SJCRH30 (cell line): ENCODE results near the gene DDX6. TPM values are rescaled to one million over a fixed set of nuclear protein-coding genes. Genes with fewer than 3 reads are reported as not detected.
A peak's percentile ranks its signal among the peaks of the same experiment; 100 is the strongest.
"Not testable (repeated sequence)": the region's sequence is repeated elsewhere in the genome, so short reads cannot be mapped to it uniquely, and the experiment has no call there.

Experiments
- DNase-seq, 2 experiments: peaks; one replicate each; pipeline ENCODE4 v3.0.0-alpha.2; 2015 to 2020
- H3K27ac ChIP-seq: fragments of 250-450 bp; sonication (Bioruptor Pico); 2 replicates; pipeline ENCODE4 v1.5.1; 2020; ENCODE audit warnings: mild to moderate bottlenecking, moderate library complexity
- H3K27me3 ChIP-seq: fragments of 250-450 bp; sonication (Bioruptor Pico); 2 replicates; pipeline ENCODE4 v1.5.1; 2020; ENCODE audit warnings: mild to moderate bottlenecking, moderate library complexity
- H3K36me3 ChIP-seq: fragments of 250-450 bp; sonication (Bioruptor Pico); 2 replicates; pipeline ENCODE4 v1.5.1; 2020; ENCODE audit warnings: mild to moderate bottlenecking, moderate library complexity
- H3K4me1 ChIP-seq: fragments of 250-450 bp; sonication (Bioruptor Pico); 2 replicates; pipeline ENCODE4 v1.5.1; 2020; ENCODE audit warnings: mild to moderate bottlenecking, moderate library complexity
- H3K4me3 ChIP-seq: fragments of 250-450 bp; sonication (Bioruptor Pico); 2 replicates; pipeline ENCODE4 v1.5.1; 2020; ENCODE audit warnings: mild to moderate bottlenecking, moderate library complexity
- H3K9me3 ChIP-seq: fragments of 250-450 bp; sonication (Bioruptor Pico); replicated peaks from 2 replicates; pipeline ENCODE4 v1.5.1; 2020; ENCODE audit warnings: mild to moderate bottlenecking, moderate library complexity
- total RNA-seq: library from RNA; depleted of rRNA; stranded (reverse); fragments of >200 nt; shearing (Covaris generic); gene quantifications from 2 replicates; pipeline ENCODE4 v1.2.3, GENCODE V29; 2014

Gene DDX6
- total RNA-seq, 1 experiment from 2014 or later, result 81.7 TPM

- no peaks in the 10 kb centered on the region for H3K27me3 ChIP-seq
- no peak overlapping the region for H3K4me3 ChIP-seq
- no peaks in the 10 kb centered on the region for H3K4me1 ChIP-seq
- no peaks in the 10 kb centered on the region for H3K9me3 ChIP-seq
- no peak overlapping the region for H3K27ac ChIP-seq
- H3K36me3 ChIP-seq, result no peaks in the 10 kb centered on the region
- DNase-seq, result no peak
These were observed 50.1 kb downstream of the DDX6 start for GRCh38 chr11:118740892-118741291.

GRCh38 chr11:118735203-118735602 lies 55.8 kb downstream of the DDX6 start:
- H3K4me3 ChIP-seq, result no peak overlapping the region
- no peaks in the 10 kb centered on the region for H3K4me1 ChIP-seq
- H3K36me3 ChIP-seq, result no peaks in the 10 kb centered on the region
- H3K27ac ChIP-seq, result no peak overlapping the region
- H3K27me3 ChIP-seq, result no peaks in the 10 kb centered on the region
- H3K9me3 ChIP-seq, result no peaks in the 10 kb centered on the region
- DNase-seq, result no peak

GRCh38 chr11:118734031-118734430 lies 56.9 kb downstream of the DDX6 start:
- no peaks in the 10 kb centered on the region for H3K27me3 ChIP-seq
- H3K27ac ChIP-seq, result no peak overlapping the region
- no peak for DNase-seq
- no peaks in the 10 kb centered on the region for H3K9me3 ChIP-seq
- no peaks in the 10 kb centered on the region for H3K4me1 ChIP-seq
- no peaks in the 10 kb centered on the region for H3K36me3 ChIP-seq
- no peak overlapping the region for H3K4me3 ChIP-seq

GRCh38 chr11:118729753-118730152 lies 61.2 kb downstream of the DDX6 start:
- H3K4me3 ChIP-seq, H3K27me3 ChIP-seq, H3K27ac ChIP-seq, H3K4me1 ChIP-seq, DNase-seq, H3K36me3 ChIP-seq, H3K9me3 ChIP-seq: not testable (repeated sequence)

- not testable (repeated sequence) for H3K27ac ChIP-seq, DNase-seq, H3K4me1 ChIP-seq, H3K27me3 ChIP-seq, H3K4me3 ChIP-seq, H3K36me3 ChIP-seq, H3K9me3 ChIP-seq
These were observed 62.9 kb downstream of the DDX6 start for GRCh38 chr11:118728112-118728511.

- not testable (repeated sequence) for DNase-seq, H3K36me3 ChIP-seq, H3K9me3 ChIP-seq, H3K27ac ChIP-seq, H3K27me3 ChIP-seq, H3K4me1 ChIP-seq, H3K4me3 ChIP-seq
These were observed 63.3 kb downstream of the DDX6 start for GRCh38 chr11:118727721-118728066.

GRCh38 chr11:118727001-118727720 lies 63.8 kb downstream of the DDX6 start:
- DNase-seq, H3K27ac ChIP-seq, H3K36me3 ChIP-seq, H3K27me3 ChIP-seq, H3K4me3 ChIP-seq, H3K4me1 ChIP-seq, H3K9me3 ChIP-seq: not testable (repeated sequence)

- H3K27me3 ChIP-seq, H3K9me3 ChIP-seq, H3K4me3 ChIP-seq, DNase-seq, H3K27ac ChIP-seq, H3K36me3 ChIP-seq, H3K4me1 ChIP-seq: not testable (repeated sequence)
These were observed 69.4 kb downstream of the DDX6 start for GRCh38 chr11:118721478-118722015.

- H3K4me1 ChIP-seq, H3K36me3 ChIP-seq, H3K9me3 ChIP-seq, H3K27me3 ChIP-seq, DNase-seq, H3K27ac ChIP-seq, H3K4me3 ChIP-seq: not testable (repeated sequence)
These were observed 70.2 kb downstream of the DDX6 start for GRCh38 chr11:118720740-118721139.

- peaks cover 10% of the 10 kb centered on the region for H3K4me1 ChIP-seq
- not testable (repeated sequence) for H3K4me3 ChIP-seq, H3K9me3 ChIP-seq, H3K27ac ChIP-seq, H3K36me3 ChIP-seq, H3K27me3 ChIP-seq, DNase-seq
These were observed 70.9 kb downstream of the DDX6 start for GRCh38 chr11:118720078-118720477.

- H3K9me3 ChIP-seq, DNase-seq, H3K27me3 ChIP-seq: not testable (repeated sequence)
These were observed 72.4 kb downstream of the DDX6 start for GRCh38 chr11:118718562-118718961.

GRCh38 chr11:118717733-118718132 lies 73.2 kb downstream of the DDX6 start:
- not testable (repeated sequence) for H3K27ac ChIP-seq, H3K9me3 ChIP-seq

More at GRCh38 chr11:118718562-118718961, 72.4 kb downstream of the DDX6 start:
- H3K4me1 ChIP-seq, result peaks cover 13% of the 10 kb centered on the region
- H3K36me3 ChIP-seq, H3K27ac ChIP-seq, H3K4me3 ChIP-seq: not testable (repeated sequence)

GRCh38 chr11:118717221-118717620 lies 73.7 kb downstream of the DDX6 start:
- not testable (repeated sequence) for H3K4me3 ChIP-seq, H3K9me3 ChIP-seq, H3K36me3 ChIP-seq, DNase-seq, H3K27ac ChIP-seq, H3K27me3 ChIP-seq
- peaks cover 13% of the 10 kb centered on the region for H3K4me1 ChIP-seq

More at GRCh38 chr11:118717733-118718132, 73.2 kb downstream of the DDX6 start:
- not testable (repeated sequence) for H3K4me3 ChIP-seq, DNase-seq, H3K27me3 ChIP-seq, H3K36me3 ChIP-seq
- H3K4me1 ChIP-seq, result peaks cover 13% of the 10 kb centered on the region

- peak overlapping the region; percentile 8; the same call in 1 of the 2 replicates for H3K4me3 ChIP-seq
- no peaks in the 10 kb centered on the region for H3K36me3 ChIP-seq
- peaks cover 13% of the 10 kb centered on the region for H3K4me1 ChIP-seq
- no peaks in the 10 kb centered on the region for H3K9me3 ChIP-seq
- H3K27ac ChIP-seq, result peak overlapping the region; percentile 95
- H3K27me3 ChIP-seq, result no peaks in the 10 kb centered on the region
- DNase-seq, result peak; percentile 73 to 83
These were observed 75.1 kb downstream of the DDX6 start for GRCh38 chr11:118715837-118716260.

- Histone ChIP-seq H3K36me3 (no peaks in the 10 kb centered on the region), H3K4me1 (peaks cover 13% of the 10 kb centered on the region), H3K4me3 (peak overlapping the region; percentile 8; the same call in 1 of the 2 replicates), H3K9me3 (no peaks in the 10 kb centered on the region), H3K27ac (peak overlapping the region; percentile 95), H3K27me3 (no peaks in the 10 kb centered on the region)
- DNase-seq, result peak in 1 of 2 experiments; percentile 18
These were observed 75.6 kb downstream of the DDX6 start for GRCh38 chr11:118715245-118715831.
